Pancreas (tissue), 10 donors: Measurements from ENCODE around the gene LCE2D. TPM values are rescaled to one million over a fixed set of nuclear protein-coding genes. Genes with fewer than 3 reads are reported as not detected.

Source experiments
- ATAC-seq, 4 donors: fragments of 200-7000 bp; cut with Tn5 transposase; one replicate each; pipeline versions ENCODE4 v1.8.0 to v1.9.1; 2020; ENCODE audit warnings: mild to moderate bottlenecking in 4 of 4, moderate library complexity in 4 of 4
- DNase-seq, 6 donors: peaks; one replicate each; pipeline ENCODE4 v3.0.0-alpha.2; 2020
- FAIRE-seq: peaks from 2 replicates; lab custom pipeline; 2012; peaks lifted over from hg19 to GRCh38; lab: Jason Lieb, UNC
- H3K27ac ChIP-seq, 4 donors: fragments of 200-600 bp; sonication (generic); 1 replicate in 3 of 4; 2 replicates in 1 of 4; pipeline versions ENCODE4 v1.5.0 to v1.8.0; 2020
- H3K27me3 ChIP-seq, 4 donors: fragments of 200-600 bp; one replicate each; pipeline ENCODE4 v1.8.0; 2021
- H3K36me3 ChIP-seq, 3 donors: fragments of 200-600 bp; sonication (generic) in 1 of 3; one replicate each; pipeline versions ENCODE4 v1.5.0 to v1.8.0; 2020 to 2021
- H3K4me1 ChIP-seq, 3 donors: fragments of 200-600 bp; one replicate each; pipeline ENCODE4 v1.8.0; 2021
- H3K4me3 ChIP-seq, 4 donors: fragments of 200-600 bp; sonication (generic) in 2 of 4; one replicate each; pipeline versions ENCODE4 v1.5.0 to v1.8.0; 2020 to 2021
- H3K9me3 ChIP-seq, 4 donors: fragments of 200-600 bp; one replicate each; pipeline ENCODE4 v1.8.0; 2021
- CTCF ChIP-seq, 4 donors: fragments of 200-600 bp; sonication (generic) in 3 of 4; IDR thresholded peaks; one replicate each; pipeline versions ENCODE4 v1.5.0 to v1.8.0; 2021; ENCODE audit warnings: antibody characterized with exemption in 4 of 4
- WGBS, 2 donors: extraction: QIAGEN DNeasy Blood & Tissue Kit; methylation state at CpG; one replicate each; pipeline ENCODE4 v1.1.7; 2013; 5-methylcytosine and 5-hydroxymethylcytosine counted together
- intact Hi-C, 3 donors: fragments of 100-400 bp; cut with DNase I; formaldehyde crosslinking; loops; one replicate each; pipeline versions ENCODE4 v1.11.1 to v1.14.2; 2022
- polyA plus RNA-seq, 2 donors: library from polyadenylated mRNA; stranded (reverse); fragments of 200-250 nt; gene quantifications; one replicate each; pipeline ENCODE4 v1.2.3, GENCODE V29; 2013
- total RNA-seq, 6 donors: library from RNA; stranded (reverse); fragmentation: NEBNext Ultra II Directional in 4 of 6; extraction: Animal tissue kit (Norgen Biotek cat#: 25700) in 4 of 6; gene quantifications; one replicate each; pipeline versions ENCODE4 v1.2.1 to v1.2.4, GENCODE V29; 2021 to 2023
- donor health status: healthy with polysubstance abuse.
- donor health status: DM: no; HTN: no; CAD: no; lungs with moderate emphysema.
- donor health status: DM: no; HTN: no; CAD: no.
- donor health status: control.
- donor health status: control.
- donor health status: Bipolar disorder and iron deficiency.
- donor health status: DM: yes; HTN: yes; CAD: no.
- donor health status: DM: no; HTN: no; CAD: no.
- donor health status: DM: no; HTN: no; CAD: no.
- donor health status: DM: yes; HTN: yes; CAD: no.

The LCE2D gene
- total and polyA plus RNA-seq, 8 donors: not detected

DNA sequence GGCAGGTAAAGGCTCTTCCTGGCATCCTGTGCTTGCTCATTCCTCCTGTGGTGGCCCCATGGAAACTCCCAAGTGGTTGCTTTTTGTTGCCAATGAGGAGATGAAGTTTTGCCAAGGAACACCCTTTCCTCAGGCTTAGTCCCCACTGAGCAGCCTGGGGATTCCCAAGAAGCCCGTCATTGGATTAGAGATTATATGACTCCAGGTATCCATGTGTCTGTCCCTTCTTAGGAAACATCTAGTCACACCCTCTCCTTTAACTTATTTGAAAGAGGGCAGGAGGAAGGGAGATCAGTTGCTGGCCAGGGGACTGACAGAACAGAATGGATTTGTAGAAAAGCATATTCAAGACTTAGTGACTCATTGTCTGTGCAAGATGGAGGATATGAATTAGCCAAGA, 36.4 kb upstream of the LCE2D start:
- intact Hi-C loops: no loop called here
- no peak for TF ChIP-seq CTCF (IDR thresholded peaks at IDR 0.05)
- FAIRE-seq: no peak
- no peak for ATAC-seq
- Histone ChIP-seq H3K4me3 (no peak overlapping the region), H3K27ac (no peak overlapping the region), H3K36me3 (no peaks in the 10 kb centered on the region), H3K4me1 (no peaks in the 10 kb centered on the region), H3K27me3 (no peaks in the 10 kb centered on the region), H3K9me3 (no peaks in the 10 kb centered on the region)
- DNase-seq: no peak
- WGBS, 2 donors: 46 to 53% methylated on average over 1 of the region's 1 CpG

DNA sequence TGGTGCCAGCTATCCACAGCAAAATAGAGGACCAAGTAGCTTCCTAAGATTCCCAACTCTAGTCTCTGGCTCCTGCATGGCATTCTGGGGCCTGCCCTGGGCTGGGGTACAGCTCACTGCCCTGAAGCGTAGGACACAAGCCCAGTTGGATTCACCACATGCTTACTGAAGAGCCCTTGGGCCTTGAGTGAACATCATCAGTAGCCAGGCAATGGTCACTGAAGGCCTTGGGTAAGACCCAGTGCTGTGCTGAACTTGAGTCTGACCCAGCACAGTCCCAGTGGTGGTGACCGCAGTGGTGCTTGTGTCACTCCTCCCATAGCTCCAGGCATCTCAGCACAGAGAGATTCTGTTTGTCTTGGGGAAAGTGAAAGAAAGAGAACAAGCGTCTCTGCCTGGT, 32.6 kb upstream of the LCE2D start:
- intact Hi-C loops: no loop called here
- TF ChIP-seq CTCF (IDR thresholded peaks at IDR 0.05): no peak
- no peak overlapping the region for H3K27ac ChIP-seq
- FAIRE-seq: no peak
- H3K4me1 ChIP-seq: no peaks in the 10 kb centered on the region
- 81 to 92% methylated on average over 3 of the region's 3 CpGs for WGBS, 2 donors
- no peak overlapping the region for H3K4me3 ChIP-seq
- DNase-seq: no peak
- H3K9me3 ChIP-seq: no peaks in the 10 kb centered on the region
- ATAC-seq: no peak
- no peaks in the 10 kb centered on the region for H3K27me3 ChIP-seq
- no peaks in the 10 kb centered on the region for H3K36me3 ChIP-seq

DNA sequence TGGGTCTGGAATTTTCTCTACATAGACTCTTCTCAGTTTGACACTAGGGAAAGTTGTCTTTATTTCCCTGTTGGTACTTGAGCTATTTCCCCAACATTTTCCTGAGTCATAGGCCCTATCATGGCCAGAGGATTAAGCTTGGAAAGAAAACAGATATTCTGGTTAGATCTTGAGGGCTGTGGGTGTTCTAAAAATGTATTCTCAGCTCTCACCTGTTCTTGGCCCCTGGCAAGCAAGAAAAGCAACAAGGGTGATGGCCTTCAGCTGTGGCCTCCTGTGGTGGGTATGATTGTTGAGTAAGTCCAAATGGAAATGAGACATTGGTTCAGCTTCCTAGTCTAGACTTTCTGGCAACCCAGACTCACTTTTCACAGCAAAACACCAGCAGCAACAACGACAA, 22.8 kb upstream of the LCE2D start:
- ATAC-seq: no peak
- Histone ChIP-seq H3K4me3 (no peak overlapping the region), H3K27ac (no peak overlapping the region), H3K4me1 (no peaks in the 10 kb centered on the region), H3K36me3 (no peaks in the 10 kb centered on the region), H3K27me3 (no peaks in the 10 kb centered on the region), H3K9me3 (no peaks in the 10 kb centered on the region)
- TF ChIP-seq CTCF (IDR thresholded peaks at IDR 0.05): no peak
- intact Hi-C loops: no loop called here
- FAIRE-seq: no peak
- 44 to 73% methylated on average over 1 of the region's 1 CpG for WGBS, 2 donors
- no peak for DNase-seq

DNA sequence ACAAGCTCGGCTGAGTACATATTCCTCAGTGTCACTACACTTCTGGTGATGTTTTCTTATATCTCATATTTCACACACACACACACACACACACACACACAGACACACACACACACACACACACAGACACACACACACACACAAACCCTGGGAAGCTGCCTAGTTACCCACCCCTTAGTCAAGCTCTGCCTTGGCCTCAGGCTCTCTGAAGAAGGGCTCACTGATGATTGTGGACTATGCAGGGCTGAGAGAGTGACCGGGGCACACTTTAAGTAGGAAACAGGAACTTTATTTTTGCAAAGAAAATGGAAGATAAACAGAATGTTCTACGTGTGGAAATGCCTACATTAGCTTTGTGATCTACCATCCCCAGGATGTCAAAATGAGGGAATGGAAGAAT, 19.2 kb upstream of the LCE2D start:
- no peak for TF ChIP-seq CTCF (IDR thresholded peaks at IDR 0.05)
- ATAC-seq (no peak), DNase-seq (no peak), FAIRE-seq (no peak)
- intact Hi-C loops: no loop called here
- Histone ChIP-seq H3K4me1 (no peaks in the 10 kb centered on the region), H3K4me3 (no peak overlapping the region), H3K27me3 (peaks cover 0 to 4% (median 0%) of the 10 kb centered on the region in 4 donors), H3K27ac (no peak overlapping the region), H3K9me3 (no peaks in the 10 kb centered on the region), H3K36me3 (no peaks in the 10 kb centered on the region)
- WGBS, 2 donors: 49 to 52% methylated on average over 3 of the region's 3 CpGs

DNA sequence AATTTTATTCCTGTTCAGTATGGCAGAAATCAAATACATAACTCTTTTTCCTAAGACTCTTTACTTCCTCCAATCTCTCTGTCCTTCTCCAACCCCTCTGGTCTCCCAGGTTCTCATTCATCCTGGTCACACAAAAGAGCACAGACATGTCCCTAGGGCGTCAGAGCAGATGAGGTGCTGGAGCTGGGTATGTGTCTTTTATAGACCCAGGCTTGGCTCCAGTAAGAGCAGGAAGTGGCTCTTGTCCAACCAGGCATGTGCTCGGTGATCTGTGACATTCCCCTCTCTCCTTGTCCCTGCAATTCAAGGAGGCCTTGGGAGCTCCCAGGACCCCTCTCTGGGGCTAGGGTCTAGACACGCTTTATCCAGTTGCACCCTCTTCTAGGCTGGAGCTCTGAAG, 18.0 kb upstream of the LCE2D start:
- no peak overlapping the region for H3K27ac ChIP-seq
- H3K4me3 ChIP-seq: no peak overlapping the region
- H3K4me1 ChIP-seq: no peaks in the 10 kb centered on the region
- no peak for TF ChIP-seq CTCF (IDR thresholded peaks at IDR 0.05)
- no peaks in the 10 kb centered on the region for H3K9me3 ChIP-seq
- H3K36me3 ChIP-seq: no peaks in the 10 kb centered on the region
- no peak for ATAC-seq
- intact Hi-C loops: no loop called here
- peaks cover 0 to 4% (median 0%) of the 10 kb centered on the region in 4 donors for H3K27me3 ChIP-seq
- no peak for FAIRE-seq
- 43 to 45% methylated on average over 3 of the region's 3 CpGs for WGBS, 2 donors
- DNase-seq: no peak
